Activated B cell treated with CpG ODN at 0.5 μM for 24 hours (primary cell): Measurements from ENCODE around the gene SMURF2. TPM values are rescaled to one million over a fixed set of nuclear protein-coding genes. Genes with fewer than 3 reads are reported as not detected.

Experiments used
- ATAC-seq: fragments of 200-7000 bp; cut with Tn5 transposase; one replicate; pipeline ENCODE4 v1.10.0; 2021; ENCODE audit warnings: low read depth, mild to moderate bottlenecking, moderate library complexity
- CTCF ChIA-PET: fragments of 350-600 bp; sonication (Branson Sonifier 250); formaldehyde crosslinking; loops from one replicate; lab custom pipeline; 2021; ENCODE audit warnings: antibody characterized with exemption; lab: Charles Lee
- POLR2A ChIA-PET: fragments of 350-600 bp; sonication (Branson Sonifier 250); formaldehyde crosslinking; loops from one replicate; lab custom pipeline; 2021; ENCODE audit warnings: antibody characterized with exemption; lab: Charles Lee
- DNase-seq: peaks from one replicate; pipeline ENCODE4 v3.0.0; 2022
- H3K27ac Mint-ChIP-seq: one replicate; pipeline ENCODE4 v1.8.0; 2020; ENCODE audit warnings: mixed read lengths
- H3K27me3 Mint-ChIP-seq: one replicate; pipeline ENCODE4 v1.8.0; 2021; ENCODE audit warnings: mixed read lengths
- H3K36me3 Mint-ChIP-seq: one replicate; pipeline ENCODE4 v1.8.0; 2021; ENCODE audit warnings: low read depth, mixed read lengths
- H3K4me1 Mint-ChIP-seq: one replicate; pipeline ENCODE4 v1.8.0; 2021; ENCODE audit warnings: mixed read lengths
- H3K4me3 Mint-ChIP-seq: one replicate; pipeline ENCODE4 v1.8.0; 2020; ENCODE audit warnings: mild to moderate bottlenecking, mixed read lengths
- H3K9me3 Mint-ChIP-seq: one replicate; pipeline ENCODE4 v1.8.0; 2020; ENCODE audit warnings: mixed read lengths
- CTCF ChIP-seq: fragments of 200-600 bp; IDR thresholded peaks from one replicate; pipeline ENCODE4 v1.8.0; 2022; ENCODE audit warnings: antibody characterized with exemption, mild to moderate bottlenecking
- intact Hi-C: fragments of 100-400 bp; cut with micrococcal nuclease; formaldehyde crosslinking; loops from one replicate; pipeline ENCODE4 v1.15.1; 2024
- total RNA-seq: library from RNA; stranded (reverse); gene quantifications from 2 replicates; pipeline ENCODE4 v1.2.3, GENCODE V29; 2022

SMURF2 gene
- total RNA-seq, 1 donor from 2014 or later = 23.0 TPM

GRCh38 chr17:64509179-64509578, 152.9 kb downstream of the SMURF2 start:
- DNase-seq = no peak
- H3K27ac Mint-ChIP-seq = no peak overlapping the region
- POLR2A ChIA-PET = no interaction called here
- ATAC-seq = no peak
- TF ChIP-seq CTCF = no peak
- H3K36me3 Mint-ChIP-seq = peaks cover 84% of the 10 kb centered on the region
- H3K4me1 Mint-ChIP-seq = peaks cover 26% of the 10 kb centered on the region
- intact Hi-C loops = loop anchor here (5.0 kb wide), 4 partner anchors 478 to 957 kb away; partner anchors contain the start of genes DCAF7 and GNA13
- no peaks in the 10 kb centered on the region for H3K9me3 Mint-ChIP-seq
- no peaks in the 10 kb centered on the region for H3K27me3 Mint-ChIP-seq
- H3K4me3 Mint-ChIP-seq = no peak overlapping the region
- CTCF ChIA-PET = interaction anchor here (2.0 kb wide), 1 partner anchor 89 kb away, joined by 14 read pairs; no protein-coding TSS in a partner anchor

GRCh38 chr17:64508683-64509082, 153.4 kb downstream of the SMURF2 start:
- Mint-ChIP-seq H3K36me3 (peaks cover 84% of the 10 kb centered on the region), H3K4me1 (peaks cover 31% of the 10 kb centered on the region), H3K27ac (no peak overlapping the region), H3K4me3 (peak overlapping the region; percentile 32), H3K27me3 (no peaks in the 10 kb centered on the region), H3K9me3 (no peaks in the 10 kb centered on the region)
- ChIA-PET POLR2A (no interaction called here), CTCF (interaction anchor here (2.0 kb wide), 1 partner anchor 89 kb away, joined by 14 read pairs; no protein-coding TSS in a partner anchor)
- no peak for DNase-seq
- no peak for TF ChIP-seq CTCF
- intact Hi-C loops = loop anchor here (5.0 kb wide), 4 partner anchors 479 to 956 kb away; partner anchors contain the start of genes DCAF7 and GNA13
- no peak for ATAC-seq

GRCh38 chr17:64507413-64507782, 154.7 kb downstream of the SMURF2 start:
- Mint-ChIP-seq H3K27ac (peak overlapping the region; percentile 100), H3K9me3 (no peaks in the 10 kb centered on the region), H3K4me3 (peak overlapping the region; percentile 100), H3K27me3 (no peaks in the 10 kb centered on the region), H3K4me1 (peaks cover 44% of the 10 kb centered on the region), H3K36me3 (peaks cover 84% of the 10 kb centered on the region)
- ChIA-PET POLR2A (interaction anchor here (0.5 to 4.2 kb wide), 34 partner anchors 9 to 886 kb away, joined by 3 to 295 read pairs (median 6); partner anchors contain the start of genes CCDC47, DDX42, ERN1 and ICAM2), CTCF (interaction anchor here (0.8 to 3.6 kb wide), 4 partner anchors 11 to 87 kb away, joined by 3 to 55 read pairs (median 4); partner anchors contain the start of gene POLG2)
- intact Hi-C loops = loop anchor here (1.0 to 5.0 kb wide), 9 partner anchors 15 to 955 kb away; partner anchors contain the start of genes DCAF7, FTSJ3, GNA13 and PSMC5
- ATAC-seq (peak; percentile 20), DNase-seq (no peak)
- no peak for TF ChIP-seq CTCF

GRCh38 chr17:64506576-64507412, 155.3 kb downstream of the SMURF2 start, which contains the start of gene CEP95:
Gene CEP95 (plus strand): TSS chr17:64506977. CDS start chr17:64507098, 121 bp downstream.
- H3K36me3 Mint-ChIP-seq = peaks cover 85% of the 10 kb centered on the region
- POLR2A ChIA-PET = interaction anchor here (0.5 to 4.2 kb wide), 57 partner anchors 9 to 1786 kb away, joined by 3 to 295 read pairs (median 5); partner anchors contain the start of genes CCDC47, DDX42, ERN1 and GNA13
- intact Hi-C loops = loop anchor here (1.0 to 5.0 kb wide), 15 partner anchors 9 to 954 kb away; partner anchors contain the start of genes DCAF7, ERN1, FTSJ3 and GNA13
- DNase-seq (peak; percentile 91), ATAC-seq (peak; percentile 53)
- H3K27ac Mint-ChIP-seq = peak within 1 kb of the TSS; percentile 100
- no peaks in the 10 kb centered on the region for H3K27me3 Mint-ChIP-seq
- TF ChIP-seq CTCF = no peak
- CTCF ChIA-PET = interaction anchor here (1.0 to 3.6 kb wide), 6 partner anchors 14 to 188 kb away, joined by 3 to 55 read pairs (median 3); partner anchors contain the start of gene SMURF2
- peak within 1 kb of the TSS; percentile 100 for H3K4me3 Mint-ChIP-seq
- no peaks in the 10 kb centered on the region for H3K9me3 Mint-ChIP-seq
- H3K4me1 Mint-ChIP-seq = peaks cover 50% of the 10 kb centered on the region
